ENCODE measurements around the gene ATP8B3. TPM values are rescaled to one million over a fixed set of nuclear protein-coding genes. Genes with fewer than 3 reads are reported as not detected.
A peak's percentile ranks its signal among the peaks of the same experiment; 100 is the strongest.

The ATP8B3 gene
- total and polyA plus RNA-seq, 10 of the 15 experiments (the other 5 are each of a cell fraction or from before 2014, with no cell fraction given), result 0.13 to 1.7 (median 0.52) TPM

DNA sequence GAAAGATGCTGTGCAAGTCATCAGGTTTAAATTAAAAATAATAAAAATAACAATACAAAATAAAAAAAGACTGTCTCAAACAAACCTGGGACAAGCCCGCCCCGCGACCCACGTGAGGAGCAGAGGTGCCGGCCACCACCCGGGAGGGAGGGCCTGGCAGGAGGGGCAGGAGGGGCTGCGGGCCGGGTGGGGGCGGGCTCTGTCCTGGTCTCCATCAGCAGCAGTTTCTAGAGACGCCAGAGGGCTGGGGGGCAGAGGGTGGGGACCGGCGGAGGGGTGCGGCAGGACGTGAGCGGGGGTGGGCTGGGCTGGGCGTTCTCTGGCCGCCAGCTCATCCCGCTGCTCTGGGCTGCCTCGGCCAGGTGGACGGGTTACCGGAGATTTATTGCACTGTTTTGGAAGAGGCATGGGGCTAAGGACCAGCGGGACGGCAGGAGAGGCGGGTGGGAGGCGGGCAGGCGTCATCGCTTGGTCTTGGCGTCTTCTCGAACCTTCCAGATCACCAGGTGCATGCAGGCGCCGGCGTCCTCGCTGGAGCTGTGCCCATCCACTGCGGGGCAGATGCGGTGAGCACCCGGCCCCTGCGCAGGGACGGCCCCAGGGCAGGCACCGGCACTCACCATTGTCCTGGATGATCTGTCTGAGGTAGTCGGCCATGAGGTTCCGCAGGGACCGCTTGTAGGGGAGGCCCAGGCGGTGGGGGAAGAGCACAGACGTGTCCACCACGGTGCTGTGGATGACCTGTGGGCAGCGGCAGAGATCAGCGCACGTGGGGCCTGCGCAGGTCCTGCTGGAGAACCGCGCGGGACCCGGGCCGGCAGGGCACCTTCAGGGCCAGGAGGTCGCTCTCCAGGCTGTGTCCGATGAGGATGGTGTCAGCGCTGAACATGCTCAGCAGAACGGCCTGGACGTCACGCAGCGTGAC, 3.8 kb upstream of the ATP8B3 start:
- 97% methylated on average over 48 of the region's 61 CpGs for WGBS (ENCODE audit: insufficient coverage, insufficient replicate concordance, low lambda C conversion rate, missing lambda C conversion rate)
- no peak for FAIRE-seq
- no peak overlapping the region for H2AFZ ChIP-seq (ENCODE audit: control insufficient read depth, low read depth, low read length)
- no peaks in the 10 kb centered on the region for H3K79me2 ChIP-seq (ENCODE audit: control insufficient read depth, insufficient read depth, low read length)
- H4K20me1 ChIP-seq (ENCODE audit: control insufficient read depth, insufficient read depth), result no peaks in the 10 kb centered on the region
- CTCF ChIA-PET, result no interaction called here
- BruUV-seq (replicated peaks), result no TSS peak
- in situ Hi-C loops (cut with MboI) (no loop called here), intact Hi-C loops (cut with micrococcal nuclease; ENCODE audit: unreplicated experiment) (no loop called here)
- no peaks in the 10 kb centered on the region for H3K27me3 ChIP-seq (replicated peaks in 1 of 2; ENCODE audit: control insufficient read depth in 2 of 2, insufficient read depth in 2 of 2, low read length in 1 of 2)
- DNase-seq (ENCODE audit: low read depth, low spot score), result no peak
- peak; percentile 23; the same call in 1 of the 2 replicates for TF ChIP-seq POLR2A (IDR thresholded peaks at IDR 0.05; ENCODE audit: low read depth, low read length)
- no peak for TF ChIP-seq SIX5 (IDR thresholded peaks at IDR 0.05; ENCODE audit: low read depth, low read length, severe bottlenecking)
- TF ChIP-seq, protein P1, sequence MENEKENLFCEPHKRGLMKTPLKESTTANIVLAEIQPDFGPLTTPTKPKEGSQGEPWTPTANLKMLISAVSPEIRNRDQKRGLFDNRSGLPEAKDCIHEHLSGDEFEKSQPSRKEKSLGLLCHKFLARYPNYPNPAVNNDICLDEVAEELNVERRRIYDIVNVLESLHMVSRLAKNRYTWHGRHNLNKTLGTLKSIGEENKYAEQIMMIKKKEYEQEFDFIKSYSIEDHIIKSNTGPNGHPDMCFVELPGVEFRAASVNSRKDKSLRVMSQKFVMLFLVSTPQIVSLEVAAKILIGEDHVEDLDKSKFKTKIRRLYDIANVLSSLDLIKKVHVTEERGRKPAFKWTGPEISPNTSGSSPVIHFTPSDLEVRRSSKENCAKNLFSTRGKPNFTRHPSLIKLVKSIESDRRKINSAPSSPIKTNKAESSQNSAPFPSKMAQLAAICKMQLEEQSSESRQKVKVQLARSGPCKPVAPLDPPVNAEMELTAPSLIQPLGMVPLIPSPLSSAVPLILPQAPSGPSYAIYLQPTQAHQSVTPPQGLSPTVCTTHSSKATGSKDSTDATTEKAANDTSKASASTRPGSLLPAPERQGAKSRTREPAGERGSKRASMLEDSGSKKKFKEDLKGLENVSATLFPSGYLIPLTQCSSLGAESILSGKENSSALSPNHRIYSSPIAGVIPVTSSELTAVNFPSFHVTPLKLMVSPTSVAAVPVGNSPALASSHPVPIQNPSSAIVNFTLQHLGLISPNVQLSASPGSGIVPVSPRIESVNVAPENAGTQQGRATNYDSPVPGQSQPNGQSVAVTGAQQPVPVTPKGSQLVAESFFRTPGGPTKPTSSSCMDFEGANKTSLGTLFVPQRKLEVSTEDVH (IDR thresholded peaks at IDR 0.05; ENCODE audit: low read depth, partially characterized antibody), result no peak
- RAD21 ChIA-PET (ENCODE audit: unreplicated experiment), result no interaction called here
- H3K4me3 ChIP-seq, result no peak overlapping the region
- no peaks in the 10 kb centered on the region for H3K9me3 ChIP-seq (replicated peaks; ENCODE audit: control insufficient read depth, insufficient read depth, low read length)
- no peak overlapping the region for H3K27ac ChIP-seq (ENCODE audit: control insufficient read depth, insufficient read depth)
- ATAC-seq, result no peak
- SMC1A ChIA-PET (ENCODE audit: uncharacterized antibody, unreplicated experiment), result no interaction called here
- POLR2A ChIA-PET, result no interaction called here
- H3K36me3 ChIP-seq (ENCODE audit: control insufficient read depth in 2 of 2, insufficient read depth in 2 of 2, low read length in 1 of 2), result peaks cover 6 to 30% of the 10 kb centered on the region in 2 experiments; a peak in 3 of 4 replicates
- H3K9ac ChIP-seq (ENCODE audit: control insufficient read depth, insufficient read depth, low read length), result no peak overlapping the region
- peaks cover 3% of the 10 kb centered on the region; the same call in 1 of the 2 replicates for H3K4me1 ChIP-seq (ENCODE audit: control insufficient read depth, insufficient read depth, low read length)
- H3K4me2 ChIP-seq (ENCODE audit: control insufficient read depth, insufficient read depth), result no peak overlapping the region

Measured in GM12878 (cell line).